Spleen (tissue), 13 donors: ENCODE data around the gene OBSL1. TPM values are rescaled to one million over a fixed set of nuclear protein-coding genes. Genes with fewer than 3 reads are reported as not detected.

Experiments used
- DNase-seq: peaks from one replicate; pipeline ENCODE4 v3.0.0-alpha.2; 2020
- H3K27ac ChIP-seq, 8 donors: fragments of 200-600 bp; sonication (generic) in 7 of 8; 1 replicate in 4 of 8; 2 replicates in 4 of 8; pipeline versions ENCODE4 v1.5.0 to v1.8.0; 2016 to 2021; ENCODE audit warnings: inconsistent platforms in 4 of 8, mild to moderate bottlenecking in 4 of 8, moderate library complexity in 1 of 8
- H3K27me3 ChIP-seq, 7 donors: fragments of 200-600 bp; sonication (generic) in 6 of 7; replicated peaks in 1 of 7; 1 replicate in 4 of 7; 2 replicates in 3 of 7; pipeline versions ENCODE4 v1.5.0 to v1.8.0; 2016 to 2021; ENCODE audit warnings: inconsistent platforms in 3 of 7, mild to moderate bottlenecking in 1 of 7
- H3K36me3 ChIP-seq, 6 donors: fragments of 200-600 bp; sonication (generic) in 5 of 6; 1 replicate in 4 of 6; 2 replicates in 2 of 6; pipeline versions ENCODE4 v1.5.0 to v1.8.0; 2016 to 2021; ENCODE audit warnings: inconsistent platforms in 2 of 6
- H3K4me1 ChIP-seq, 6 donors: fragments of 200-600 bp; sonication (generic) in 5 of 6; 1 replicate in 3 of 6; 2 replicates in 3 of 6; pipeline versions ENCODE4 v1.5.0 to v1.8.0; 2016 to 2021; ENCODE audit warnings: inconsistent platforms in 3 of 6
- H3K4me3 ChIP-seq, 8 donors: fragments of 200-600 bp; sonication (generic) in 7 of 8; 1 replicate in 4 of 8; 2 replicates in 4 of 8; pipeline versions ENCODE4 v1.5.0 to v1.8.0; 2016 to 2021; ENCODE audit warnings: inconsistent platforms in 4 of 8, mild to moderate bottlenecking in 4 of 8, moderate library complexity in 2 of 8
- H3K9me3 ChIP-seq, 8 donors: fragments of 200-600 bp; sonication (generic) in 7 of 8; 1 replicate in 4 of 8; 2 replicates in 4 of 8; pipeline versions ENCODE4 v1.5.0 to v1.8.0; 2016 to 2021; ENCODE audit warnings: inconsistent platforms in 4 of 8
- POLR2A ChIP-seq, 3 donors: fragments of 450-650 bp; IDR thresholded peaks; one replicate each; pipeline ENCODE4 v1.5.1; 2017; ENCODE audit warnings: antibody characterized with exemption in 3 of 3, mild to moderate bottlenecking in 1 of 3
- POLR2AphosphoS5 ChIP-seq, 3 donors: sonication (generic); formaldehyde crosslinking; IDR thresholded peaks; one replicate each; pipeline ENCODE4 v1.5.1; 2017; ENCODE audit warnings: antibody characterized with exemption in 3 of 3
- WGBS, 5 donors: extraction: QIAGEN DNeasy Blood & Tissue Kit in 3 of 5; methylation state at CpG; one replicate each; pipeline versions ENCODE4 v1.1.5 to v1.1.7; 2013 to 2018; 5-methylcytosine and 5-hydroxymethylcytosine counted together
- intact Hi-C: fragments of 100-400 bp; cut with DNase I; formaldehyde crosslinking; loops from one replicate; pipeline ENCODE4 v1.15.0; 2023; ENCODE audit warnings: low total_unique reads
- long read RNA-seq, 2 donors: transcript quantifications; one replicate each; lab custom pipeline, GENCODE V29; 2026
- polyA plus RNA-seq, 3 donors: library from polyadenylated mRNA; stranded (reverse); fragments of 200-250 nt; gene quantifications; one replicate each; pipeline ENCODE4 v1.2.1, GENCODE V29; 2013
- total RNA-seq, 7 donors: library from RNA; depleted of rRNA in 3 of 7; stranded (reverse); fragments of >200 nt in 3 of 7; fragmentation: NEBNext Ultra II Directional in 4 of 7; extraction: Animal tissue kit (Norgen Biotek cat#: 25700) in 4 of 7; gene quantifications; one replicate each; pipeline versions ENCODE4 v1.1.0 to v1.2.1, GENCODE V29; 2016 to 2021
- TF ChIP-seq, protein P1 (sequence below), 11 experiments: fragments of 200-600 bp in 7 of 11; fragments of 450-650 bp in 4 of 11; sonication (generic) in 4 of 11; IDR thresholded peaks in 8 of 11; conservative IDR thresholded peaks in 3 of 11; 1 replicate in 7 of 11; 2 replicates in 4 of 11; pipeline versions ENCODE4 v1.4.0 to v1.8.0; 2016 to 2021; ENCODE audit warnings: antibody characterized with exemption in 11 of 11, inconsistent platforms in 4 of 11, mild to moderate bottlenecking in 1 of 11
- donor health status: healthy with polysubstance abuse.
- donor health status: DM: no; HTN: no; CAD: no; lungs with moderate emphysema.
- donor health status: DM: no; HTN: no; CAD: no.
- donor health status: Bipolar disorder and iron deficiency.
- donor health status: healthy.
- donor health status: DM: no; HTN: no; CAD: no.
- donor health status: DM: yes; HTN: yes; CAD: no.

Gene OBSL1
- 10 to 100 TPM; 26.7 to 51.6 (median 31.1) TPM for total RNA-seq
- polyA plus RNA-seq = 10 to 100 TPM; 15.9 to 32.0 (median 27.6) TPM
- long read RNA-seq, donor 1, partial matches to known transcripts = 0 of 5 reads
- long read RNA-seq, donor 1, other reads (novel, unspliced or antisense) = 0 of 5 reads
- long read RNA-seq, donor 2, partial matches to known transcripts = 14 of 21 reads
- long read RNA-seq, donor 2, other reads (novel, unspliced or antisense) = 0 of 21 reads

DNA sequence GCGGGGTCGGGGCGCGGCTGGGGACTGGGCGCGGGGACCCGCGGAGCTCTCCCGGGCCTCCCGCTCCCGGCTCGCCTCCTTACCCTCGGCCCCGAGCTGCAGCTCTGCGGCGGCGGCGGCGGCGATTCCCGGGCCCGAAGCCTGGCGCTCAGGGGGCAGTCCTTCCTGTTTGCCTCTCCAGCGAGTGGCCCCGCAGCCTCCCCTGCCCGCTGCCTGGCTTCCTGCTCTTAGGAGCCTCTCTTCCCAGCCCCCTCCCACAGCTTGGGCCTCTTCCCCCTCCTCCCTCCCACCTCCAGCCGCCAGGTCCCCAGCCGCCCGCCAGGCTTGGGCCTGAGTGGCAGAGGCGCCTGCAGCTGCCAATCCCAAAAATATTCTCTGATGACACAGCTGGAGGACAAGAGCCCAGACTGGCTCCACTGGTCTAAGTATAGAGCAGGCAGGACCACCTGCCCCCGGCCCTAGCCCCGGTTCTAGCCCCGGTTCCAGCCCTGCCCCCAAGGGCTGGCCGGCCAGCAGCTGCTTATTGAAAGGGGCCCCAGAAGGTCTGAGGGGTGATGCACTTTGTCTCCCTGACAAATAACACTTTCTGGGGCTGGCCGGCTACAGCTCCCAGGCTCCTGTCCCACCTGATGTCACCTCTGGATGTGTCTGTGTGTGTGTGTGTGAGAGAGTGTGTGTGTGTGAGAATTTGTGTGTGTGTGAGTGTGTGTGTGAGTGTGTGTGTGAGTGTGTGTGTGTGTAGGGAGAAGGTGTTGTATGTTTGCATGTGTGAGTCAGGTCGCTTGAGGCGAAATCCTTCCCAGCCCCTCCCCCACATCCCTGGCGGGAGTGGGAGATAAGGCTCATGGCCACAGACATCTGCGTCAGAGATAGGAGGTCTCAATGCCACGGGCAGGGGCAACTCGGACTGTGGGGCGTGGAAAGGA is at the start of gene OBSL1:
OBSL1 (minus strand) TSS at position 229 of the 926 bp plus-strand sequence. CDS start 307 bp downstream, outside the sequence.
- no peak for DNase-seq
- Histone ChIP-seq H3K4me3 (peak within 1 kb of the TSS; percentile 46 to 78 (median 54)), H3K27me3 (peaks cover 0 to 74% (median 21%) of the 10 kb centered on the region in 7 donors), H3K4me1 (peaks cover 0 to 22% (median 20%) of the 10 kb centered on the region in 6 donors), H3K9me3 (no peaks in the 10 kb centered on the region), H3K36me3 (peaks cover 0 to 12% (median 0%) of the 10 kb centered on the region in 6 donors), H3K27ac (peak within 1 kb of the TSS in 7 of 8 donors; percentile 38 to 80 (median 75))
- WGBS, 5 donors = 10 to 47% (median 16%) methylated on average over 11 to 42 of the region's 42 CpGs
- intact Hi-C loops = no loop called here
- no peak for TF ChIP-seq POLR2A (IDR thresholded peaks at IDR 0.05)
- TF ChIP-seq POLR2AphosphoS5 (IDR thresholded peaks at IDR 0.05) = peak in 2 of 3 donors; percentile 48 to 54

DNA sequence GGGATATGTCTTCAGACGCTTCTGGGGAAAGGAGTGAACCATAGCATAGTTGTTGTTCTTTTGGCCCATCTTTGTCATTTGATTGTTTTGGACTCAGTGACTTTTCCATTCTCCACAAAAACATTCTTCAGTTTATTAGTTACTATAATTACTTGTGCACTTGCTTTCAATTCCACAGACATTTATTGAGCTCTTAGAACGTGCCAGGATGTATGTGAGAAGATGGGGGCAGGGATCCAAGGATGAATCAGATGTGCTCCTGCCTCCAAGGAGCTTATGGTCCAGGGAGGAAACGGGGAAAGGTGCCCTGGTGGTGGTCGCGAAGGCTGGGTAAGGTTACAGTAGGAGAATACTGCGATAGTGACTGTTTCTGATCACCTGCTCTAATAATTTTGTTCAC is 49.2 kb upstream of the OBSL1 start:
- peaks cover 0 to 14% (median 11%) of the 10 kb centered on the region in 6 donors for H3K36me3 ChIP-seq
- H3K9me3 ChIP-seq = no peaks in the 10 kb centered on the region
- H3K27ac ChIP-seq = no peak overlapping the region
- WGBS, 5 donors = 79 to 93% (median 85%) methylated on average over 6 of the region's 6 CpGs
- DNase-seq = no peak
- intact Hi-C loops = no loop called here
- H3K27me3 ChIP-seq = peaks cover 0 to 9% (median 0%) of the 10 kb centered on the region in 7 donors
- no peak overlapping the region for H3K4me3 ChIP-seq
- no peaks in the 10 kb centered on the region for H3K4me1 ChIP-seq
- TF ChIP-seq POLR2A (IDR thresholded peaks at IDR 0.05) = no peak
- TF ChIP-seq, protein P1, sequence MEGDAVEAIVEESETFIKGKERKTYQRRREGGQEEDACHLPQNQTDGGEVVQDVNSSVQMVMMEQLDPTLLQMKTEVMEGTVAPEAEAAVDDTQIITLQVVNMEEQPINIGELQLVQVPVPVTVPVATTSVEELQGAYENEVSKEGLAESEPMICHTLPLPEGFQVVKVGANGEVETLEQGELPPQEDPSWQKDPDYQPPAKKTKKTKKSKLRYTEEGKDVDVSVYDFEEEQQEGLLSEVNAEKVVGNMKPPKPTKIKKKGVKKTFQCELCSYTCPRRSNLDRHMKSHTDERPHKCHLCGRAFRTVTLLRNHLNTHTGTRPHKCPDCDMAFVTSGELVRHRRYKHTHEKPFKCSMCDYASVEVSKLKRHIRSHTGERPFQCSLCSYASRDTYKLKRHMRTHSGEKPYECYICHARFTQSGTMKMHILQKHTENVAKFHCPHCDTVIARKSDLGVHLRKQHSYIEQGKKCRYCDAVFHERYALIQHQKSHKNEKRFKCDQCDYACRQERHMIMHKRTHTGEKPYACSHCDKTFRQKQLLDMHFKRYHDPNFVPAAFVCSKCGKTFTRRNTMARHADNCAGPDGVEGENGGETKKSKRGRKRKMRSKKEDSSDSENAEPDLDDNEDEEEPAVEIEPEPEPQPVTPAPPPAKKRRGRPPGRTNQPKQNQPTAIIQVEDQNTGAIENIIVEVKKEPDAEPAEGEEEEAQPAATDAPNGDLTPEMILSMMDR (IDR thresholded peaks at IDR 0.05 in 8 of 11, conservative IDR thresholded peaks at IDR 0.05 in 3 of 11) = no peak
- no peak for TF ChIP-seq POLR2AphosphoS5 (IDR thresholded peaks at IDR 0.05)

DNA sequence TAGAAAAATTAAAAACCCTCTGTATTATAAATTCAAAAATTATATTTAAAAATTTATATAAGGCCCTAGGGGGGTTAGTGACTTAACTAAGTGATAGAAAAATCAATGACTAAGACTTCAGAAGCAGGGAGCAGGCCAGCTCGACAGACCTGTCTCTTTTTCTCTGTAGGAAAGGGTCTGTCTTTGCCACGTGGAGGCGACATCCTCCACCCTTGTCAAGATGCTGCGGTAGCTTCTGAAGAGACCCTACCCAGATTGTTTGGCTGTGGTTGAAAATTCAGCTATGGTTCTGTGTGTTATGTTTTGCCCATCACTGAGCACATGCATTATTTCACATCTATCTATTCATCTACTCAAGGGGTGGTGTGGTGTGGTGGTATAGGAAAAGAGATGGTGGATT is 47.9 kb upstream of the OBSL1 start:
- Histone ChIP-seq H3K27me3 (peaks cover 0 to 6% (median 0%) of the 10 kb centered on the region in 7 donors), H3K9me3 (no peaks in the 10 kb centered on the region), H3K27ac (no peak overlapping the region), H3K36me3 (peaks cover 0 to 28% (median 24%) of the 10 kb centered on the region in 6 donors), H3K4me3 (no peak overlapping the region), H3K4me1 (no peaks in the 10 kb centered on the region)
- DNase-seq = no peak
- whole genome bisulfite sequencing, 5 donors = 69 to 84% (median 70%) methylated on average over 4 of the region's 4 CpGs
- intact Hi-C loops = no loop called here
- TF ChIP-seq, protein P1 (IDR thresholded peaks at IDR 0.05 in 8 of 11, conservative IDR thresholded peaks at IDR 0.05 in 3 of 11) = no peak
- no peak for TF ChIP-seq POLR2A (IDR thresholded peaks at IDR 0.05)
- TF ChIP-seq POLR2AphosphoS5 (IDR thresholded peaks at IDR 0.05) = no peak

DNA sequence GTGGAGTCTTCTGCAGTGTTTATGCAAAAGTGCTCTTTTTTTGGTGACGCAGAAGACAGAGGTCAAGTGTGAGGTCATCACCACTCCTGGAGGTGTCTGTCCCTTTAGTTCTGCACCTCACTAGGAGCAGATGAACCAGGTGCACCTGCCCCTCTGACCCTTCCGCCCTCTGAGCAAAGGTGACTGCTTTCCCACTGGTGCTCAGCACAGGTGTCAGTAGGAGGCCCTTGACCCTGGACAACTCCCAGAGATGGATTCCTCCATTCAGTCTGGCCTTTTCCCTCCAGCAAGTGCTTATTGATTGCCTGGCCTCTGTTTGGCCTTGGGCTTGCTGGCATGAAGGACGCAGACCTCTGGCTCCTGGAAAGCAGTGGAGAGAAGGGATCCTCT is 47.4 kb upstream of the OBSL1 start:
- peaks cover 0 to 5% (median 0%) of the 10 kb centered on the region in 7 donors for H3K27me3 ChIP-seq
- no peak overlapping the region for H3K4me3 ChIP-seq
- no peak for DNase-seq
- H3K36me3 ChIP-seq = peaks cover 0 to 33% (median 29%) of the 10 kb centered on the region in 6 donors
- no peaks in the 10 kb centered on the region for H3K9me3 ChIP-seq
- 79 to 91% (median 83%) methylated on average over 2 to 3 of the region's 3 CpGs for WGBS, 5 donors
- TF ChIP-seq POLR2AphosphoS5 (IDR thresholded peaks at IDR 0.05) (no peak), POLR2A (IDR thresholded peaks at IDR 0.05) (no peak)
- TF ChIP-seq, protein P1 (IDR thresholded peaks at IDR 0.05 in 8 of 11, conservative IDR thresholded peaks at IDR 0.05 in 3 of 11) = no peak
- H3K27ac ChIP-seq = no peak overlapping the region
- intact Hi-C loops = no loop called here
- no peaks in the 10 kb centered on the region for H3K4me1 ChIP-seq
